ENCODE data around the gene HIF3A. TPM values are rescaled to one million over a fixed set of nuclear protein-coding genes. Genes with fewer than 3 reads are reported as not detected.

Gene HIF3A
- total RNA-seq, 1 experiment from 2014 or later = 3.0 TPM

GRCh38 chr19:46303322-46303690, 6.5 kb downstream of the HIF3A start:
- H3K27me3 ChIP-seq (replicated peaks; ENCODE audit: insufficient read depth, low read depth, low read length, poor library complexity) = no peaks in the 10 kb centered on the region
- no peak for DNase-seq (ENCODE audit: low spot score)
- peaks cover 4% of the 10 kb centered on the region for H3K9me3 ChIP-seq (ENCODE audit: low read depth, low read length, poor library complexity, severe bottlenecking)
- intact Hi-C loops (cut with micrococcal nuclease; ENCODE audit: unreplicated experiment) = no loop called here
- CTCF ChIA-PET = no interaction called here
- H3K36me3 ChIP-seq (ENCODE audit: insufficient read depth, low read length, poor library complexity, severe bottlenecking) = no peaks in the 10 kb centered on the region
- no TSS peak for BruUV-seq (replicated peaks)
- POLR2A ChIA-PET (ENCODE audit: low non-redundant PET) = no interaction called here
- H3K4me3 ChIP-seq (ENCODE audit: low read depth, low read length, poor library complexity, severe bottlenecking) = no peak overlapping the region
- TF ChIP-seq EZH2 (IDR thresholded peaks at IDR 0.05; ENCODE audit: borderline replicate concordance, low read depth, low read length, poor library complexity, severe bottlenecking) (no peak), CTCF (conservative IDR thresholded peaks at IDR 0.05; ENCODE audit: low read depth, low read length) (no peak)
- peak overlapping the region; percentile 44 for H3K27ac ChIP-seq (ENCODE audit: low read depth, low read length, poor library complexity, severe bottlenecking)
- H3K4me1 ChIP-seq (ENCODE audit: insufficient read depth, low read length, poor library complexity, severe bottlenecking) = peaks cover 34% of the 10 kb centered on the region

DNA sequence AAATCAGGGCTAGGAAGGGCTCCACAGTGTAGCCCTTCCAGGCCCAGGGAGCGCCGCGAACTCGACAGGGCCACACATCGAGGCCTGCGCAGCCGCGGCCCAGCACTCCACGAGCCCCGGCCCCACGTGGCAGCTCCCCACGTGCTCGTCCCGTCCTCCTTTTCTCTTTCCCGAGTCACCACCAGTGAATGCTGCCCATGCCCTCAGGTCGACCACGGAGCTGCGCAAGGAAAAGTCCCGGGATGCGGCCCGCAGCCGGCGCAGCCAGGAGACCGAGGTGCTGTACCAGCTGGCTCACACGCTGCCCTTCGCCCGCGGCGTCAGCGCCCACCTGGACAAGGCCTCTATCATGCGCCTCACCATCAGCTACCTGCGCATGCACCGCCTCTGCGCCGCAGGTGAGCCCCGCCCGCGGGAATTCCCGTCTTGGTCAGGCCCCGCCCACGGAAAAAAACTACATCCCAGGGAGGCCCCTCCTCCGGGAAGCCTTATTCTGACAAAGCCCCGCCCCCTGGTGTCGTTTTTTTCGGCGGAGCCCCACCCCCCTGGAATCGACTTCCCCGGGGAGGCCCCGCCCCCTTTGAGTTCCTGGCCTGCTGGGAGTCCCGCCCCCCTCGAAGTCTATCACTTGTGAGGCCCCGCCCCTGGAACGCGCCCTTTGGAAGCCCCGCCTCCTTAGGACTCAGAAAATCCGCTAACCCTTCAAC, 7.0 kb downstream of the HIF3A start:
- Histone ChIP-seq H3K9me3 (ENCODE audit: low read depth, low read length, poor library complexity, severe bottlenecking) (peaks cover 4% of the 10 kb centered on the region), H3K4me3 (ENCODE audit: low read depth, low read length, poor library complexity, severe bottlenecking) (no peak overlapping the region), H3K27ac (ENCODE audit: low read depth, low read length, poor library complexity, severe bottlenecking) (peak overlapping the region; percentile 44), H3K4me1 (ENCODE audit: insufficient read depth, low read length, poor library complexity, severe bottlenecking) (peaks cover 29% of the 10 kb centered on the region), H3K27me3 (replicated peaks; ENCODE audit: insufficient read depth, low read depth, low read length, poor library complexity) (no peaks in the 10 kb centered on the region), H3K36me3 (ENCODE audit: insufficient read depth, low read length, poor library complexity, severe bottlenecking) (no peaks in the 10 kb centered on the region)
- ChIA-PET POLR2A (ENCODE audit: low non-redundant PET) (no interaction called here), CTCF (no interaction called here)
- intact Hi-C loops (cut with micrococcal nuclease; ENCODE audit: unreplicated experiment) = no loop called here
- TF ChIP-seq CTCF (conservative IDR thresholded peaks at IDR 0.05; ENCODE audit: low read depth, low read length) (no peak), EZH2 (IDR thresholded peaks at IDR 0.05; ENCODE audit: borderline replicate concordance, low read depth, low read length, poor library complexity, severe bottlenecking) (no peak)
- peak; percentile 70 for DNase-seq (ENCODE audit: low spot score)
- BruUV-seq (replicated peaks) = no TSS peak

- H3K4me3 ChIP-seq (ENCODE audit: low read depth, low read length, poor library complexity, severe bottlenecking) = no peak overlapping the region
- no peaks in the 10 kb centered on the region for H3K36me3 ChIP-seq (ENCODE audit: insufficient read depth, low read length, poor library complexity, severe bottlenecking)
- no peak for TF ChIP-seq CTCF (conservative IDR thresholded peaks at IDR 0.05; ENCODE audit: low read depth, low read length)
- TF ChIP-seq EZH2 (IDR thresholded peaks at IDR 0.05; ENCODE audit: borderline replicate concordance, low read depth, low read length, poor library complexity, severe bottlenecking) = no peak
- DNase-seq (ENCODE audit: low spot score) = no peak
- no peak overlapping the region for H3K27ac ChIP-seq (ENCODE audit: low read depth, low read length, poor library complexity, severe bottlenecking)
- POLR2A ChIA-PET (ENCODE audit: low non-redundant PET) = no interaction called here
- BruUV-seq (replicated peaks) = no TSS peak
- peaks cover 3% of the 10 kb centered on the region for H3K4me1 ChIP-seq (ENCODE audit: insufficient read depth, low read length, poor library complexity, severe bottlenecking)
- intact Hi-C loops (cut with micrococcal nuclease; ENCODE audit: unreplicated experiment) = no loop called here
- CTCF ChIA-PET = no interaction called here
- peaks cover 4% of the 10 kb centered on the region for H3K9me3 ChIP-seq (ENCODE audit: low read depth, low read length, poor library complexity, severe bottlenecking)
- H3K27me3 ChIP-seq (replicated peaks; ENCODE audit: insufficient read depth, low read depth, low read length, poor library complexity) = no peaks in the 10 kb centered on the region
These were observed 9.7 kb downstream of the HIF3A start for GRCh38 chr19:46306501-46306900.
